Measurements from ENCODE around the gene HOXD12. TPM values are rescaled to one million over a fixed set of nuclear protein-coding genes. Genes with fewer than 3 reads are reported as not detected.

Gene HOXD12
- total RNA-seq (2014; rRNA removed; shearing (Covaris generic)), result not detected in 2 replicates

GRCh38 chr2:176099728-176100546, at the start of gene HOXD12:
HOXD12 (plus strand) TSS chr2:176099795; CDS start chr2:176099802, 7 bp downstream.
- no peak for DNase-seq (ENCODE audit: low read depth)

GRCh38 chr2:176056406-176056805, 43.2 kb upstream of the HOXD12 start:
- DNase-seq (ENCODE audit: low read depth), result no peak

- no peak for DNase-seq (ENCODE audit: low read depth)
Observed at GRCh38 chr2:176063958-176064357, 35.6 kb upstream of the HOXD12 start.

GRCh38 chr2:176066645-176067588, 32.7 kb upstream of the HOXD12 start:
- DNase-seq (ENCODE audit: low read depth), result no peak

- no peak for DNase-seq (ENCODE audit: low read depth)
Observed at GRCh38 chr2:176067589-176068418, 31.8 kb upstream of the HOXD12 start.

GRCh38 chr2:176068419-176068832, 31.2 kb upstream of the HOXD12 start:
- no peak for DNase-seq (ENCODE audit: low read depth)

- no peak for DNase-seq (ENCODE audit: low read depth)
Observed at GRCh38 chr2:176071330-176072291, 28.0 kb upstream of the HOXD12 start.

GRCh38 chr2:176072292-176072669, 27.3 kb upstream of the HOXD12 start:
- DNase-seq (ENCODE audit: low read depth), result no peak

GRCh38 chr2:176072951-176073904, 26.4 kb upstream of the HOXD12 start:
- DNase-seq (ENCODE audit: low read depth), result no peak

GRCh38 chr2:176074919-176075425, 24.6 kb upstream of the HOXD12 start:
- no peak for DNase-seq (ENCODE audit: low read depth)

- DNase-seq (ENCODE audit: low read depth), result peak; percentile 60
Observed at GRCh38 chr2:176075481-176075880, 24.1 kb upstream of the HOXD12 start.

- no peak for DNase-seq (ENCODE audit: low read depth)
Observed at GRCh38 chr2:176076063-176076462, 23.5 kb upstream of the HOXD12 start.

GRCh38 chr2:176076796-176077195, 22.8 kb upstream of the HOXD12 start:
- no peak for DNase-seq (ENCODE audit: low read depth)

- DNase-seq (ENCODE audit: low read depth), result no peak
Observed at GRCh38 chr2:176078541-176079284, 20.9 kb upstream of the HOXD12 start.

GRCh38 chr2:176079285-176079830, 20.2 kb upstream of the HOXD12 start:
- peak; percentile 6 for DNase-seq (ENCODE audit: low read depth)

GRCh38 chr2:176079831-176080539, 19.6 kb upstream of the HOXD12 start:
- DNase-seq (ENCODE audit: low read depth), result peak; percentile 62

All from RPMI7951 (cell line).